H1 (cell line): ENCODE measurements around the gene ZNF764. TPM values are rescaled to one million over a fixed set of nuclear protein-coding genes. Genes with fewer than 3 reads are reported as not detected.

Experiments used
- CTBP2 ChIP-seq: IDR thresholded peaks from 2 replicates; pipeline ENCODE4 v1.7.0; 2011; ENCODE audit warnings: borderline replicate concordance, mild to moderate bottlenecking, moderate library complexity, mixed read lengths, low read length; ENCODE audit not compliant: insufficient read depth, insufficient read length
- KDM4A ChIP-seq: IDR thresholded peaks from one replicate; pipeline ENCODE4 v1.7.1; 2012; ENCODE audit warnings: low read depth, mild to moderate bottlenecking, moderate library complexity, low read length, inconsistent platforms; ENCODE audit not compliant: severe bottlenecking
- RAD21 ChIP-seq, 2 experiments: IDR thresholded peaks in 1 of 2; conservative IDR thresholded peaks in 1 of 2; 2 replicates each; pipeline ENCODE4 v1.6.1; 2011; ENCODE audit warnings: low read depth in 2 of 2, low read length in 2 of 2, improper control_type of control experiment in 1 of 2, inconsistent platforms in 1 of 2, mild to moderate bottlenecking in 1 of 2, moderate library complexity in 1 of 2
- RBBP5 ChIP-seq: IDR thresholded peaks from 2 replicates; pipeline ENCODE4 v1.7.1; 2012; ENCODE audit warnings: low read depth, mild to moderate bottlenecking, inconsistent platforms, low read length, moderate library complexity, borderline replicate concordance
- SP2 ChIP-seq: IDR thresholded peaks from 2 replicates; pipeline ENCODE4 v1.6.1; 2012; ENCODE audit warnings: mild to moderate bottlenecking, low read length, inconsistent platforms
- TEAD4 ChIP-seq: IDR thresholded peaks from 2 replicates; pipeline ENCODE4 v1.6.1; 2012; ENCODE audit warnings: low read depth, low read length, inconsistent platforms, mixed read lengths
- polyA plus RNA-seq, 7 experiments: library from polyadenylated mRNA; depleted of rRNA in 3 of 7; stranded (reverse) in 5 of 7; unstranded in 2 of 7; fragments of >200 nt in 5 of 7; fragments of 200-250 nt in 2 of 7; gene quantifications; 1 replicate in 5 of 7; 2 replicates in 1 of 7; 4 replicates in 1 of 7; pipeline versions ENCODE4 v1.2.1 to v1.2.3, GENCODE V29; 2011 to 2013; ENCODE audit warnings: missing spikeins in 2 of 7, mixed read lengths in 2 of 7
- total RNA-seq: library from RNA; stranded (reverse); fragmentation: NEBNext Ultra II Directional; extraction: Animal tissue kit (Norgen Biotek cat#: 25700); gene quantifications from 2 replicates; pipeline ENCODE4 v1.2.1, GENCODE V29; 2021
- TF ChIP-seq, protein P1 (sequence below), 3 experiments: IDR thresholded peaks; 1 replicate in 2 of 3; 2 replicates in 1 of 3; pipeline versions ENCODE4 v1.5.1 to v1.6.1; 2011; ENCODE audit warnings: low read length in 3 of 3, mild to moderate bottlenecking in 3 of 3, inconsistent platforms in 2 of 3, low read depth in 1 of 3, moderate library complexity in 1 of 3; ENCODE audit not compliant: insufficient read depth in 1 of 3; ENCODE audit errors: control extremely low read depth in 1 of 3

Gene ZNF764
- total and polyA plus RNA-seq, 2 of the 8 experiments (the other 6 are each of a cell fraction or from before 2014, with no cell fraction given) = 5.7 to 7.7 TPM

DNA sequence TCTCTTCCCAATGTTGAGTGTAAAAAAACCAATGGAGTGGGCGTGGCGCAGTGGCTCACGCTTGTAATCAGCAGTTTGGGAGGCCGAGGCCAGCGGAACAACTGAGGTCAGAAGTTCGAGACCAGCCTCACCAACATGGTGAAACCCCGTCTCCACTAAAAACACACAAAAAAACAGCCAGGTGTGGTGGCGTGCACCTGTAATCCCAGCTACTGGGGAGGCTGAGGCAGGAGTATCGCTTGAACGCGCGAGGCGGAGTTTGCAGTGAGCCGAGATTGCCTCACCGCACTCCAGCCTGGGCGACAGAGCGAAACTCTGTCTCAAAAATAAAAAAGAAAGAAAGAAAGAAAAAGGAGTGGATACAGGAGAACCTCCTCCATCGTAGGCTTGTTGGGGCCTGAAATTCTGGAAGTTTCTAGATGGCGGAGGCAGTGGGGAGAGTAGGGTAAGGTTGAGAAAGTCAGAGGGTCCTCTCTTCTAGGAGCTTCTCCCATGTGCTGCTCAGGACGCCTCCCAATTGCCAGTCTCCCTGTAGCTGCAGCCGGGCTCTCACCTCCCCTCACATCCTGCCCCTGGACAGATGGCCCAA, 709 bp upstream of the ZNF764 start (continued):
- TF ChIP-seq, protein P1, sequence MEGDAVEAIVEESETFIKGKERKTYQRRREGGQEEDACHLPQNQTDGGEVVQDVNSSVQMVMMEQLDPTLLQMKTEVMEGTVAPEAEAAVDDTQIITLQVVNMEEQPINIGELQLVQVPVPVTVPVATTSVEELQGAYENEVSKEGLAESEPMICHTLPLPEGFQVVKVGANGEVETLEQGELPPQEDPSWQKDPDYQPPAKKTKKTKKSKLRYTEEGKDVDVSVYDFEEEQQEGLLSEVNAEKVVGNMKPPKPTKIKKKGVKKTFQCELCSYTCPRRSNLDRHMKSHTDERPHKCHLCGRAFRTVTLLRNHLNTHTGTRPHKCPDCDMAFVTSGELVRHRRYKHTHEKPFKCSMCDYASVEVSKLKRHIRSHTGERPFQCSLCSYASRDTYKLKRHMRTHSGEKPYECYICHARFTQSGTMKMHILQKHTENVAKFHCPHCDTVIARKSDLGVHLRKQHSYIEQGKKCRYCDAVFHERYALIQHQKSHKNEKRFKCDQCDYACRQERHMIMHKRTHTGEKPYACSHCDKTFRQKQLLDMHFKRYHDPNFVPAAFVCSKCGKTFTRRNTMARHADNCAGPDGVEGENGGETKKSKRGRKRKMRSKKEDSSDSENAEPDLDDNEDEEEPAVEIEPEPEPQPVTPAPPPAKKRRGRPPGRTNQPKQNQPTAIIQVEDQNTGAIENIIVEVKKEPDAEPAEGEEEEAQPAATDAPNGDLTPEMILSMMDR (IDR thresholded peaks at IDR 0.05; ENCODE audit: control extremely low read depth in 1 of 3, insufficient read depth in 1 of 3, low read depth in 1 of 3, low read length in 3 of 3) = no peak
- TF ChIP-seq CTBP2 (no peak), SP2 (no peak), KDM4A (no peak), TEAD4 (no peak), RAD21 (IDR thresholded peaks at IDR 0.05 in 1 of 2, conservative IDR thresholded peaks at IDR 0.05 in 1 of 2; ENCODE audit: low read depth in 2 of 2, low read length in 2 of 2) (no peak), RBBP5 (no peak)
